HEK293 (cell line): ENCODE measurements around the gene AADACL2.

ENCODE experiments used
- CTCF ChIA-PET: fragments of 350-600 bp; formaldehyde crosslinking; extraction: SDS; loops from one replicate; lab custom pipeline; 2021; ENCODE audit warnings: antibody characterized with exemption; lab: Yijun Ruan, JAX
- POLR2A ChIA-PET: fragments of 300-600 bp; formaldehyde crosslinking; extraction: SDS; loops from one replicate; lab custom pipeline; 2020; ENCODE audit warnings: antibody characterized with exemption, inconsistent platforms; lab: Yijun Ruan, JAX
- H3K27ac ChIP-seq: fragments of 200-500 bp; sonication (Bioruptor generic); 2 replicates; pipeline ENCODE4 v1.5.1; 2014; ENCODE audit warnings: low read depth, low read length, control low read depth, inconsistent platforms; ENCODE audit errors: extremely low read depth
- H3K36me3 ChIP-seq, 2 experiments: fragments of 200-500 bp in 1 of 2; sonication (Bioruptor generic) in 1 of 2; 1 replicate in 1 of 2; 2 replicates in 1 of 2; pipeline ENCODE4 v1.5.1; 2014 to 2017; ENCODE audit warnings: inconsistent platforms in 2 of 2, low read length in 2 of 2; ENCODE audit not compliant: control insufficient read depth in 2 of 2, insufficient read depth in 1 of 2
- H3K4me1 ChIP-seq: fragments of 200-500 bp; sonication (Bioruptor generic); 2 replicates; pipeline ENCODE4 v1.5.1; 2014; ENCODE audit warnings: mild to moderate bottlenecking, low read length, inconsistent platforms; ENCODE audit not compliant: control insufficient read depth, insufficient read depth
- H3K4me3 ChIP-seq: 2 replicates; pipeline ENCODE4 v1.5.1; 2011; ENCODE audit warnings: low read depth, mild to moderate bottlenecking, control low read depth, low read length, moderate library complexity
- H3K9me3 ChIP-seq: fragments of 200-500 bp; sonication (Bioruptor generic); 2 replicates; pipeline ENCODE4 v1.5.1; 2014; ENCODE audit warnings: low read depth, low read length, inconsistent platforms; ENCODE audit not compliant: control insufficient read depth, insufficient read depth
- GLIS1 ChIP-seq: fragments of 450-650 bp; formaldehyde crosslinking; IDR thresholded peaks from 2 replicates; pipeline ENCODE4 v1.5.1; 2016; ENCODE audit warnings: missing biosample characterization, missing genetic modification characterization
- KLF10 ChIP-seq: fragments of 450-650 bp; IDR thresholded peaks from 2 replicates; pipeline ENCODE4 v1.5.1; 2018; ENCODE audit warnings: missing biosample characterization, mild to moderate bottlenecking, missing genetic modification characterization
- OVOL3 ChIP-seq: fragments of 450-650 bp; formaldehyde crosslinking; IDR thresholded peaks from 2 replicates; pipeline ENCODE4 v1.5.1; 2016; ENCODE audit warnings: missing biosample characterization, missing genetic modification characterization
- SCRT2 ChIP-seq: fragments of 450-650 bp; formaldehyde crosslinking; IDR thresholded peaks from 2 replicates; pipeline ENCODE4 v1.5.1; 2016; ENCODE audit warnings: missing biosample characterization, missing genetic modification characterization
- ZNF146 ChIP-seq: fragments of 450-650 bp; formaldehyde crosslinking; IDR thresholded peaks from 2 replicates; pipeline ENCODE4 v1.5.1; 2016; ENCODE audit warnings: missing biosample characterization, missing genetic modification characterization
- ZNF239 ChIP-seq: fragments of 450-650 bp; formaldehyde crosslinking; IDR thresholded peaks from 2 replicates; pipeline ENCODE4 v1.5.1; 2016; ENCODE audit warnings: missing biosample characterization, missing genetic modification characterization
- ZNF248 ChIP-seq: fragments of 450-650 bp; formaldehyde crosslinking; IDR thresholded peaks from 2 replicates; pipeline ENCODE4 v1.5.1; 2017; ENCODE audit warnings: missing biosample characterization, missing genetic modification characterization
- ZNF324 ChIP-seq: fragments of 450-650 bp; formaldehyde crosslinking; IDR thresholded peaks from 2 replicates; pipeline ENCODE4 v1.5.1; 2016; ENCODE audit warnings: missing biosample characterization, missing genetic modification characterization
- ZNF426 ChIP-seq: fragments of 450-650 bp; formaldehyde crosslinking; IDR thresholded peaks from 2 replicates; pipeline ENCODE4 v1.5.1; 2017; ENCODE audit warnings: missing biosample characterization, missing genetic modification characterization, mild to moderate bottlenecking, inconsistent platforms, moderate library complexity
- ZNF473 ChIP-seq: fragments of 450-650 bp; formaldehyde crosslinking; IDR thresholded peaks from 2 replicates; pipeline ENCODE4 v1.5.1; 2017; ENCODE audit warnings: missing biosample characterization, missing genetic modification characterization
- ZNF530 ChIP-seq: fragments of 450-650 bp; formaldehyde crosslinking; IDR thresholded peaks from 2 replicates; pipeline ENCODE4 v1.5.1; 2016; ENCODE audit warnings: low read depth, missing biosample characterization, missing genetic modification characterization
- ZNF560 ChIP-seq: fragments of 450-650 bp; formaldehyde crosslinking; IDR thresholded peaks from 2 replicates; pipeline ENCODE4 v1.5.1; 2017; ENCODE audit warnings: missing biosample characterization, missing genetic modification characterization, borderline replicate concordance
- ZNF585B ChIP-seq: fragments of 450-650 bp; formaldehyde crosslinking; IDR thresholded peaks from 2 replicates; pipeline ENCODE4 v1.5.1; 2016; ENCODE audit warnings: missing biosample characterization, missing genetic modification characterization
- ZNF596 ChIP-seq: fragments of 450-650 bp; IDR thresholded peaks from 2 replicates; pipeline ENCODE4 v1.5.0; 2018; ENCODE audit warnings: missing biosample characterization, mild to moderate bottlenecking, missing genetic modification characterization, moderate library complexity
- ZNF626 ChIP-seq: fragments of 450-650 bp; sonication (Bioruptor Pico); formaldehyde crosslinking; IDR thresholded peaks from 2 replicates; pipeline ENCODE4 v1.5.1; 2018; ENCODE audit warnings: missing biosample characterization, missing genetic modification characterization, inconsistent platforms
- ZNF777 ChIP-seq: fragments of 450-650 bp; formaldehyde crosslinking; IDR thresholded peaks from 2 replicates; pipeline ENCODE4 v1.5.1; 2017; ENCODE audit warnings: missing biosample characterization, missing genetic modification characterization, borderline replicate concordance
- TF ChIP-seq, protein P1 (sequence below): fragments of 450-650 bp; formaldehyde crosslinking; IDR thresholded peaks from 2 replicates; pipeline ENCODE4 v1.5.0; 2017; ENCODE audit warnings: missing biosample characterization, missing genetic modification characterization, borderline replicate concordance
- TF ChIP-seq, protein P2 (sequence below): fragments of 450-650 bp; formaldehyde crosslinking; optimal IDR thresholded peaks from 2 replicates; pipeline ENCODE3; 2016; ENCODE audit warnings: missing biosample characterization, mild to moderate bottlenecking, missing genetic modification characterization
- TF ChIP-seq, protein P3 (sequence below): fragments of 450-650 bp; formaldehyde crosslinking; IDR thresholded peaks from 2 replicates; pipeline ENCODE4 v1.5.1; 2016; ENCODE audit warnings: missing biosample characterization, missing genetic modification characterization, borderline replicate concordance
- TF ChIP-seq, protein P4 (sequence below): fragments of 450-650 bp; formaldehyde crosslinking; IDR thresholded peaks from 2 replicates; pipeline ENCODE4 v1.5.1; 2017; ENCODE audit warnings: missing biosample characterization, missing genetic modification characterization
- TF ChIP-seq, protein P5 (sequence below): fragments of 450-650 bp; formaldehyde crosslinking; IDR thresholded peaks from 2 replicates; pipeline ENCODE4 v1.5.1; 2017; ENCODE audit warnings: missing biosample characterization, missing genetic modification characterization
- TF ChIP-seq, protein P6 (sequence below): fragments of 450-650 bp; formaldehyde crosslinking; IDR thresholded peaks from 2 replicates; pipeline ENCODE4 v1.5.1; 2017; ENCODE audit warnings: missing biosample characterization, mild to moderate bottlenecking, missing genetic modification characterization, moderate library complexity

Gene AADACL2

DNA sequence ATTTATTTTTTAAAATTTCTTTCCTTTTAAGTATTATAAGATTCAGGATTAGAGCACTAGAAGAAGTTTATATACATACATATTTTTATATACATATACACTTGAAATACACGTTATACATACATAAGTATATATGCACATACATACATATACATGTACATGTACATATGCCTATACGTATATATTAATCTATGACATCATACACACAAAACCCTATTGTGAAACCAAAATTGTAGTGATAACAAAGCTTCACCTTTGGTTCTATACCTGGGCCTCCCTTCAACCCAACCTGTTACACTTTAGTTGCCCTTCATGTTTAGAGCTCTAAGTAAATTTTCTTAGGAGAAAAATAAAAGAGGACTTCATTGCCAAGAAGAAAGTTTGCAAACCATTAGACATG, 17.0 kb downstream of the AADACL2 start (continued):
- TF ChIP-seq, protein P1, sequence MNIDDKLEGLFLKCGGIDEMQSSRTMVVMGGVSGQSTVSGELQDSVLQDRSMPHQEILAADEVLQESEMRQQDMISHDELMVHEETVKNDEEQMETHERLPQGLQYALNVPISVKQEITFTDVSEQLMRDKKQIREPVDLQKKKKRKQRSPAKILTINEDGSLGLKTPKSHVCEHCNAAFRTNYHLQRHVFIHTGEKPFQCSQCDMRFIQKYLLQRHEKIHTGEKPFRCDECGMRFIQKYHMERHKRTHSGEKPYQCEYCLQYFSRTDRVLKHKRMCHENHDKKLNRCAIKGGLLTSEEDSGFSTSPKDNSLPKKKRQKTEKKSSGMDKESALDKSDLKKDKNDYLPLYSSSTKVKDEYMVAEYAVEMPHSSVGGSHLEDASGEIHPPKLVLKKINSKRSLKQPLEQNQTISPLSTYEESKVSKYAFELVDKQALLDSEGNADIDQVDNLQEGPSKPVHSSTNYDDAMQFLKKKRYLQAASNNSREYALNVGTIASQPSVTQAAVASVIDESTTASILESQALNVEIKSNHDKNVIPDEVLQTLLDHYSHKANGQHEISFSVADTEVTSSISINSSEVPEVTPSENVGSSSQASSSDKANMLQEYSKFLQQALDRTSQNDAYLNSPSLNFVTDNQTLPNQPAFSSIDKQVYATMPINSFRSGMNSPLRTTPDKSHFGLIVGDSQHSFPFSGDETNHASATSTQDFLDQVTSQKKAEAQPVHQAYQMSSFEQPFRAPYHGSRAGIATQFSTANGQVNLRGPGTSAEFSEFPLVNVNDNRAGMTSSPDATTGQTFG (tag by site-specific recombination) = no peak
- TF ChIP-seq GLIS1 (tag by site-specific recombination) = no peak

DNA sequence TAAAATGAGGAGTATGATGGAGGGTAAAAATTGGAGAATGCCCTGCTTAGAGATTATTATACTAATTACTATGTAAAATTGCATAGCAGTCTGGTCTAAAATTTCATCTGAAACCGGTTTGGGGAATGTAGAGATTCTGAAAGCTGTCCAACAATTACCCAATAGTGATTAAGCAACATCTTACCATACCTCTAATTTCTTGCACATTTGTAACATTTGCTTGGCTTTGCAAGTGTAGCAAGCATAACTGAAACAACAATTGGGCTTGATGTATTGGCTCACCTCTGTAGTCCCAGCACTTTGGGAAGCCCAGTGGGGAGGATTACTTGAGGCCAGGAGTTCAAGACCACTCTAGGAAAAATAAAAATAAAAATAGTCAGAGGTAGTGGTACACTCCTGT, 17.4 kb downstream of the AADACL2 start:
- Histone ChIP-seq H3K4me1 (no peaks in the 10 kb centered on the region), H3K36me3 (no peaks in the 10 kb centered on the region), H3K4me3 (no peak overlapping the region)
- CTCF ChIA-PET = no interaction called here
- TF ChIP-seq ZNF530 (tag by site-specific recombination) = no peak
- TF ChIP-seq ZNF248 (tag by site-specific recombination) = no peak
- TF ChIP-seq SCRT2 (tag by site-specific recombination) = no peak
- no peak for TF ChIP-seq ZNF473 (tag by site-specific recombination)
- TF ChIP-seq KLF10 (tag by site-specific recombination) = no peak
- TF ChIP-seq ZNF626 = no peak
- TF ChIP-seq OVOL3 = no peak
- TF ChIP-seq, protein P2, sequence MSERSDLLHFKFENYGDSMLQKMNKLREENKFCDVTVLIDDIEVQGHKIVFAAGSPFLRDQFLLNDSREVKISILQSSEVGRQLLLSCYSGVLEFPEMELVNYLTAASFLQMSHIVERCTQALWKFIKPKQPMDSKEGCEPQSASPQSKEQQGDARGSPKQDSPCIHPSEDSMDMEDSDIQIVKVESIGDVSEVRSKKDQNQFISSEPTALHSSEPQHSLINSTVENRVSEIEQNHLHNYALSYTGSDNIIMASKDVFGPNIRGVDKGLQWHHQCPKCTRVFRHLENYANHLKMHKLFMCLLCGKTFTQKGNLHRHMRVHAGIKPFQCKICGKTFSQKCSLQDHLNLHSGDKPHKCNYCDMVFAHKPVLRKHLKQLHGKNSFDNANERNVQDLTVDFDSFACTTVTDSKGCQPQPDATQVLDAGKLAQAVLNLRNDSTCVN = no peak
- TF ChIP-seq, protein P3, sequence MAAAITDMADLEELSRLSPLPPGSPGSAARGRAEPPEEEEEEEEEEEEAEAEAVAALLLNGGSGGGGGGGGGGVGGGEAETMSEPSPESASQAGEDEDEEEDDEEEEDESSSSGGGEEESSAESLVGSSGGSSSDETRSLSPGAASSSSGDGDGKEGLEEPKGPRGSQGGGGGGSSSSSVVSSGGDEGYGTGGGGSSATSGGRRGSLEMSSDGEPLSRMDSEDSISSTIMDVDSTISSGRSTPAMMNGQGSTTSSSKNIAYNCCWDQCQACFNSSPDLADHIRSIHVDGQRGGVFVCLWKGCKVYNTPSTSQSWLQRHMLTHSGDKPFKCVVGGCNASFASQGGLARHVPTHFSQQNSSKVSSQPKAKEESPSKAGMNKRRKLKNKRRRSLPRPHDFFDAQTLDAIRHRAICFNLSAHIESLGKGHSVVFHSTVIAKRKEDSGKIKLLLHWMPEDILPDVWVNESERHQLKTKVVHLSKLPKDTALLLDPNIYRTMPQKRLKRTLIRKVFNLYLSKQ (tag by site-specific recombination) = no peak
- no peak for TF ChIP-seq ZNF585B
- no peak for TF ChIP-seq ZNF426
- TF ChIP-seq ZNF239 (tag by site-specific recombination) = no peak
- TF ChIP-seq, protein P4, sequence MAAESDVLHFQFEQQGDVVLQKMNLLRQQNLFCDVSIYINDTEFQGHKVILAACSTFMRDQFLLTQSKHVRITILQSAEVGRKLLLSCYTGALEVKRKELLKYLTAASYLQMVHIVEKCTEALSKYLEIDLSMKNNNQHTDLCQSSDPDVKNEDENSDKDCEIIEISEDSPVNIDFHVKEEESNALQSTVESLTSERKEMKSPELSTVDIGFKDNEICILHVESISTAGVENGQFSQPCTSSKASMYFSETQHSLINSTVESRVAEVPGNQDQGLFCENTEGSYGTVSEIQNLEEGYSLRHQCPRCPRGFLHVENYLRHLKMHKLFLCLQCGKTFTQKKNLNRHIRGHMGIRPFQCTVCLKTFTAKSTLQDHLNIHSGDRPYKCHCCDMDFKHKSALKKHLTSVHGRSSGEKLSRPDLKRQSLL (tag by site-specific recombination) = no peak
- TF ChIP-seq ZNF596 (tag by site-specific recombination) = no peak
- TF ChIP-seq ZNF324 (tag by site-specific recombination) = no peak
- no peak for TF ChIP-seq ZNF777
- no peak for TF ChIP-seq ZNF560 (tag by site-specific recombination)
- TF ChIP-seq, protein P5, sequence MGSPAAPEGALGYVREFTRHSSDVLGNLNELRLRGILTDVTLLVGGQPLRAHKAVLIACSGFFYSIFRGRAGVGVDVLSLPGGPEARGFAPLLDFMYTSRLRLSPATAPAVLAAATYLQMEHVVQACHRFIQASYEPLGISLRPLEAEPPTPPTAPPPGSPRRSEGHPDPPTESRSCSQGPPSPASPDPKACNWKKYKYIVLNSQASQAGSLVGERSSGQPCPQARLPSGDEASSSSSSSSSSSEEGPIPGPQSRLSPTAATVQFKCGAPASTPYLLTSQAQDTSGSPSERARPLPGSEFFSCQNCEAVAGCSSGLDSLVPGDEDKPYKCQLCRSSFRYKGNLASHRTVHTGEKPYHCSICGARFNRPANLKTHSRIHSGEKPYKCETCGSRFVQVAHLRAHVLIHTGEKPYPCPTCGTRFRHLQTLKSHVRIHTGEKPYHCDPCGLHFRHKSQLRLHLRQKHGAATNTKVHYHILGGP (tag by site-specific recombination) = no peak
- TF ChIP-seq ZNF146 (tag by site-specific recombination) = no peak
- TF ChIP-seq, protein P6, sequence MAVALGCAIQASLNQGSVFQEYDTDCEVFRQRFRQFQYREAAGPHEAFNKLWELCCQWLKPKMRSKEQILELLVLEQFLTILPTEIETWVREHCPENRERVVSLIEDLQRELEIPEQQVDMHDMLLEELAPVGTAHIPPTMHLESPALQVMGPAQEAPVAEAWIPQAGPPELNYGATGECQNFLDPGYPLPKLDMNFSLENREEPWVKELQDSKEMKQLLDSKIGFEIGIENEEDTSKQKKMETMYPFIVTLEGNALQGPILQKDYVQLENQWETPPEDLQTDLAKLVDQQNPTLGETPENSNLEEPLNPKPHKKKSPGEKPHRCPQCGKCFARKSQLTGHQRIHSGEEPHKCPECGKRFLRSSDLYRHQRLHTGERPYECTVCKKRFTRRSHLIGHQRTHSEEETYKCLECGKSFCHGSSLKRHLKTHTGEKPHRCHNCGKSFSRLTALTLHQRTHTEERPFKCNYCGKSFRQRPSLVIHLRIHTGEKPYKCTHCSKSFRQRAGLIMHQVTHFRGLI (tag by site-specific recombination) = no peak
- TF ChIP-seq, all 188 proteins: peak for 0
- POLR2A ChIA-PET = no interaction called here
- Histone ChIP-seq H3K9me3 (no peaks in the 10 kb centered on the region), H3K27ac (no peak overlapping the region)
